ENCODE data around the gene ROBO1. TPM values are rescaled to one million over a fixed set of nuclear protein-coding genes. Genes with fewer than 3 reads are reported as not detected.

ROBO1 gene
- total RNA-seq, 1 donor from 2014 or later: 7.1 TPM

DNA sequence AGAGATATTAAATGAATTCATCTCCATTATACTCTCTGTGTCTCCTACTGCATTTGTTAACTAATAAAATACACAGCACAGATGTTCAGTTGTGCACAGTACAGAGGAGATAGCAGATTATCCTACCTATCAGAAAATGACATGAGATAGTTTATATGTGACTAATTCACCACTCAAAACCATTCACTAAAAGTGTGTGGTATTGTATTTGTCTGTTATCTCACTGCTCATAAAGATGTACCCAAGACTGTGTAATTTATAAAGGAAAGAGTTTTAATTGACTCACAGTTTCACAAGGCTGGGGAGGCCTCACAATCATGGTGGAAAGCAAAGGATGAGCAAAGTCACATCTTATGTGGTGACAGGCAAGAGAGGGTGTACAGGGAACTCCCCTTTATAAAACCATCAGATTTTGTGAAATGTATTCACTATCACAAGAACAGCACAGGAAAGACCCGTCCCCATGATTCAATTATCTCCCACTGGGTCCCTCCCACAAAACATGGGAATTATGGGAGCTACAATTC lies 936.3 kb downstream of the ROBO1 start:
- H3K4me1 ChIP-seq: no peaks in the 10 kb centered on the region
- intact Hi-C loops (cut with micrococcal nuclease): no loop called here

DNA sequence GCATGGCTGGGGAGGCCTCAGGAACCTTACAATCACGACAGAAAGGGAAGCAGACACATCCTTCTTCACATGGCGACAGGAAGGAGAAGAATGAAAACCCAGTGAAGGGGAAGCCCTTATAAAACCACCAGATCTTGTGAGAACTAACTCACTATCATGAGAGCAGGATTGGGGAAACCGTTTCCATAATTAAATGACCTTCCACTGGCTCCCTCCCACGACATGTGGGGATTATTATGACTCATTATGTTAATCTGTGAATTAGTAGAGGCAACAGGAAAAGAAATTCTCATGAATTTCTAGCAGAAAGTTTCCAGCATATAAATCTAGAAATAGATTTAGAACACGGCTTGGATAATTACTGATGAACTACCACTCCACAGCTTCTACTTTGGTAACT lies 937.3 kb downstream of the ROBO1 start:
- TF ChIP-seq, protein P1, sequence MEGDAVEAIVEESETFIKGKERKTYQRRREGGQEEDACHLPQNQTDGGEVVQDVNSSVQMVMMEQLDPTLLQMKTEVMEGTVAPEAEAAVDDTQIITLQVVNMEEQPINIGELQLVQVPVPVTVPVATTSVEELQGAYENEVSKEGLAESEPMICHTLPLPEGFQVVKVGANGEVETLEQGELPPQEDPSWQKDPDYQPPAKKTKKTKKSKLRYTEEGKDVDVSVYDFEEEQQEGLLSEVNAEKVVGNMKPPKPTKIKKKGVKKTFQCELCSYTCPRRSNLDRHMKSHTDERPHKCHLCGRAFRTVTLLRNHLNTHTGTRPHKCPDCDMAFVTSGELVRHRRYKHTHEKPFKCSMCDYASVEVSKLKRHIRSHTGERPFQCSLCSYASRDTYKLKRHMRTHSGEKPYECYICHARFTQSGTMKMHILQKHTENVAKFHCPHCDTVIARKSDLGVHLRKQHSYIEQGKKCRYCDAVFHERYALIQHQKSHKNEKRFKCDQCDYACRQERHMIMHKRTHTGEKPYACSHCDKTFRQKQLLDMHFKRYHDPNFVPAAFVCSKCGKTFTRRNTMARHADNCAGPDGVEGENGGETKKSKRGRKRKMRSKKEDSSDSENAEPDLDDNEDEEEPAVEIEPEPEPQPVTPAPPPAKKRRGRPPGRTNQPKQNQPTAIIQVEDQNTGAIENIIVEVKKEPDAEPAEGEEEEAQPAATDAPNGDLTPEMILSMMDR (IDR thresholded peaks at IDR 0.05; ENCODE audit: borderline replicate concordance): no peak
- Histone ChIP-seq H3K27me3 (ENCODE audit: low read depth) (no peaks in the 10 kb centered on the region), H3K36me3 (no peaks in the 10 kb centered on the region), H3K9me3 (replicated peaks) (no peaks in the 10 kb centered on the region), H3K4me1 (no peaks in the 10 kb centered on the region), H3K27ac (replicated peaks) (no peak overlapping the region), H3K4me3 (no peak overlapping the region)
- no peak for DNase-seq
- intact Hi-C loops (cut with micrococcal nuclease): no loop called here

More for the DNA sequence above, 936.3 kb downstream of the ROBO1 start:
- no peaks in the 10 kb centered on the region for H3K27me3 ChIP-seq (ENCODE audit: low read depth)
- no peak overlapping the region for H3K4me3 ChIP-seq
- TF ChIP-seq, protein P1 (IDR thresholded peaks at IDR 0.05; ENCODE audit: borderline replicate concordance): no peak
- DNase-seq: no peak
- H3K36me3 ChIP-seq: no peaks in the 10 kb centered on the region
- H3K9me3 ChIP-seq (replicated peaks): no peaks in the 10 kb centered on the region
- H3K27ac ChIP-seq (replicated peaks): no peak overlapping the region

DNA sequence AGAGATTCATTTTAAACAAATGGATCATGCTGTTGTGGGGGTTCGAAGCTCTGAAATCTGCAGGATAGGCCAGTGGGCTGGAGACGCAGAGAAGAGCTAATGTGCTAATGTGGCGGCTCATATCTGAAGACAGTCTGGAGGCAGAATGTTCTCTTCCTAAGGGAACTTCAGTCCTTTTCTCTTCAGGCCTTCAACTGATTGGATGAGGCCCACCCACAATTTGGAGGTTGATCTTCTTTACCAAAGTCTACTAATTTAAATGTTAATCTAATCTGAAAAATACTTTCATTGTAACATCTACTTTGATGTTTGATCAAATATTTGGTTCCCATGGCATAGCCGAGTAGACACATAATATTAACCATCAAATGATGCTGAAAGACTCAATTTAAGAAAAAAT lies 940.2 kb downstream of the ROBO1 start:
- no peak for DNase-seq
- no peak overlapping the region for H3K27ac ChIP-seq (replicated peaks)
- TF ChIP-seq, protein P1 (IDR thresholded peaks at IDR 0.05; ENCODE audit: borderline replicate concordance): no peak
- H3K4me1 ChIP-seq: no peaks in the 10 kb centered on the region
- intact Hi-C loops (cut with micrococcal nuclease): no loop called here
- H3K4me3 ChIP-seq: no peak overlapping the region
- no peaks in the 10 kb centered on the region for H3K9me3 ChIP-seq (replicated peaks)
- H3K27me3 ChIP-seq (ENCODE audit: low read depth): no peaks in the 10 kb centered on the region
- H3K36me3 ChIP-seq: no peaks in the 10 kb centered on the region

- H3K9me3 ChIP-seq (replicated peaks): no peaks in the 10 kb centered on the region
- intact Hi-C loops (cut with micrococcal nuclease): no loop called here
- H3K27me3 ChIP-seq (ENCODE audit: low read depth): no peaks in the 10 kb centered on the region
- no peak for DNase-seq
- H3K27ac ChIP-seq (replicated peaks): no peak overlapping the region
- TF ChIP-seq, protein P1 (IDR thresholded peaks at IDR 0.05; ENCODE audit: borderline replicate concordance): no peak
- no peak overlapping the region for H3K4me3 ChIP-seq
- H3K4me1 ChIP-seq: no peaks in the 10 kb centered on the region
- H3K36me3 ChIP-seq: no peaks in the 10 kb centered on the region
These were observed 942.0 kb downstream of the ROBO1 start for GRCh38 chr3:78825858-78826215.

- H3K4me1 ChIP-seq: no peaks in the 10 kb centered on the region
- no peak overlapping the region for H3K27ac ChIP-seq (replicated peaks)
- intact Hi-C loops (cut with micrococcal nuclease): no loop called here
- H3K9me3 ChIP-seq (replicated peaks): no peaks in the 10 kb centered on the region
- no peak for DNase-seq
- no peaks in the 10 kb centered on the region for H3K36me3 ChIP-seq
- TF ChIP-seq, protein P1 (IDR thresholded peaks at IDR 0.05; ENCODE audit: borderline replicate concordance): no peak
- no peaks in the 10 kb centered on the region for H3K27me3 ChIP-seq (ENCODE audit: low read depth)
- H3K4me3 ChIP-seq: no peak overlapping the region
These were observed 942.5 kb downstream of the ROBO1 start for GRCh38 chr3:78825118-78825857.

Data from left ventricle myocardium inferior (tissue), 1 donor.